GM19372 (cell line): ENCODE measurements around the gene ATP2C2.
"Not testable (repeated sequence)": the region's sequence is repeated elsewhere in the genome, so short reads cannot be mapped to it uniquely, and the experiment has no call there.

ENCODE experiments used
- ATAC-seq: cut with Tn5 transposase; IDR thresholded peaks from one replicate; pipeline ENCODE4 v1.9.1; 2021; ENCODE audit warnings: mild to moderate bottlenecking, low read depth, moderate library complexity; ENCODE audit not compliant: unreplicated experiment

The ATP2C2 gene

GRCh38 chr16:84340325-84341040 is 27.9 kb upstream of the ATP2C2 start:
- ATAC-seq, result no peak

GRCh38 chr16:84341528-84342295 is 26.6 kb upstream of the ATP2C2 start:
- ATAC-seq, result no peak

- not testable (repeated sequence) for ATAC-seq
Measured at GRCh38 chr16:84343800-84344199, 24.5 kb upstream of the ATP2C2 start.

- ATAC-seq, result no peak
Measured at GRCh38 chr16:84344781-84345180, 23.6 kb upstream of the ATP2C2 start.

- no peak for ATAC-seq
Measured at GRCh38 chr16:84347161-84347560, 21.2 kb upstream of the ATP2C2 start.

GRCh38 chr16:84348386-84348888 is 19.9 kb upstream of the ATP2C2 start:
- ATAC-seq, result no peak

- ATAC-seq, result no peak
Measured at GRCh38 chr16:84349862-84350684, 18.3 kb upstream of the ATP2C2 start.

GRCh38 chr16:84350685-84351400 is 17.5 kb upstream of the ATP2C2 start:
- ATAC-seq, result no peak

- ATAC-seq, result no peak
Measured at GRCh38 chr16:84351630-84352029, 16.7 kb upstream of the ATP2C2 start.

GRCh38 chr16:84354306-84354705 is 14.0 kb upstream of the ATP2C2 start:
- ATAC-seq, result no peak

GRCh38 chr16:84355149-84355548 is 13.2 kb upstream of the ATP2C2 start:
- ATAC-seq, result no peak

GRCh38 chr16:84356176-84356575 is 12.2 kb upstream of the ATP2C2 start:
- no peak for ATAC-seq

- ATAC-seq, result no peak
Measured at GRCh38 chr16:84356591-84357116, 11.7 kb upstream of the ATP2C2 start.

GRCh38 chr16:84357191-84357651 is 11.1 kb upstream of the ATP2C2 start:
- no peak for ATAC-seq

GRCh38 chr16:84358601-84359295 is 9.6 kb upstream of the ATP2C2 start:
- no peak for ATAC-seq

- ATAC-seq, result no peak
Measured at GRCh38 chr16:84359326-84359725, 9.0 kb upstream of the ATP2C2 start.

- ATAC-seq, result no peak
Measured at GRCh38 chr16:84360170-84360569, 8.2 kb upstream of the ATP2C2 start.

- no peak for ATAC-seq
Measured at GRCh38 chr16:84360748-84361147, 7.6 kb upstream of the ATP2C2 start.

- no peak for ATAC-seq
Measured at GRCh38 chr16:84361546-84361945, 6.8 kb upstream of the ATP2C2 start.
